GM10266 (cell line): Measurements from ENCODE around the gene CHMP1B.

ENCODE experiments used
- DNase-seq: peaks from one replicate; pipeline ENCODE4 v3.0.0; 2012; ENCODE audit errors: extremely low spot score
- CTCF ChIP-seq: IDR thresholded peaks from 2 replicates; pipeline ENCODE4 v1.5.1; 2012; ENCODE audit warnings: mild to moderate bottlenecking, low read depth; ENCODE audit not compliant: control insufficient read depth, insufficient read depth; ENCODE audit errors: missing control alignments

CHMP1B gene

GRCh38 chr18:11866764-11867163 lies 15.6 kb downstream of the CHMP1B start:
- no peak for TF ChIP-seq CTCF
- no peak for DNase-seq

DNA sequence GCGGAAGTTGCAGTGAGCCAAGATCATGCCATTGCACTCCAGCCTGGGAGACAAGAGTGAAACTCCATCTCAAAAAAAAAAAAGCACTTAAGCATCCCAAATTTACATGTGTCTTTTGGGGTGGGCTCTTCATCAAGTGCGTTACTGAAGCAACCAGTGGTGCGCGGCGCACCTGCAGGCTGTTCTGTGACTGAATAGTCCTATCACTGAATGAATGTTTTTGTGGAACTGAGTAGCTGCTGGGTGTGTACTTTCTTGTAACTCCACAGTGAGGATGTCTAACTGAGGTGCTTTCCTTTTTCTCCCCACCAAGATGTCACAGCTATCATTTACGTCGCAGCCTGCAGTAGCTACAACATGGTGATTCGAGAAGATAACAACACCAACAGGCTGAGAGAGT lies 17.0 kb downstream of the CHMP1B start:
- no peak for DNase-seq
- TF ChIP-seq CTCF = no peak

GRCh38 chr18:11871501-11871900 lies 20.3 kb downstream of the CHMP1B start:
- peak; percentile 34 for DNase-seq
- no peak for TF ChIP-seq CTCF

DNA sequence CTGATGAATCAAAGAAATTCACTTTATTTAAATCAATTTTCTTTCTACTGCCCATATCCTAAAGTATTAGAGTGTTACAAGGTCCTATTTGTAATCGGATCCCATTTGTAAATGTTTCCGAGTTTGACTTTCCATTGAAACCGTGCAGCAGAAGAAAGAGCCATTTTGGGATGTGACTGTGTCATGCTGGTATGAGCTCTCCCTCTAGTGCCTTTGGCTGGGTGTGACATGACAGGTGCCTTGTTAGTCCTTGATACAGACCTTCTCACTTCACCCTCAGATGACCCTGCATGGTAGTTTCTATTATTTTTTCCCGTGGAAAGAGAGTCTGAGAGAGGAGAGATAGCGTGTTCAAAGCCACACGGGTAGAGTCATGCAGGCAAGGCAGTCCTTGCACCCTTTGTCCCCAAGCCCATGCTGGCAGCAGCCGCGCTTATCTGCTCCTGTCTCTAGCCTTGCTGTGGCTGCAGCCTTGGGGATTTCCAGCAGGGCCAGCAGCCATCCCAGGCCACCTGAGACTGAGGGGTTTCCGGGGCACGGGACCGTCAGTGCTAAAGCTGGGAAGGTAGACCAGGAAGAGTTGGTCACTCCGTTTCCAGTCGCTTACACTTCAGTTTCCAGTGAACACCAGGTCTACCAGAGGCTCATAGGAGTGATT lies 21.4 kb downstream of the CHMP1B start:
- peak; percentile 55 for DNase-seq
- peak; percentile 47 for TF ChIP-seq CTCF

DNA sequence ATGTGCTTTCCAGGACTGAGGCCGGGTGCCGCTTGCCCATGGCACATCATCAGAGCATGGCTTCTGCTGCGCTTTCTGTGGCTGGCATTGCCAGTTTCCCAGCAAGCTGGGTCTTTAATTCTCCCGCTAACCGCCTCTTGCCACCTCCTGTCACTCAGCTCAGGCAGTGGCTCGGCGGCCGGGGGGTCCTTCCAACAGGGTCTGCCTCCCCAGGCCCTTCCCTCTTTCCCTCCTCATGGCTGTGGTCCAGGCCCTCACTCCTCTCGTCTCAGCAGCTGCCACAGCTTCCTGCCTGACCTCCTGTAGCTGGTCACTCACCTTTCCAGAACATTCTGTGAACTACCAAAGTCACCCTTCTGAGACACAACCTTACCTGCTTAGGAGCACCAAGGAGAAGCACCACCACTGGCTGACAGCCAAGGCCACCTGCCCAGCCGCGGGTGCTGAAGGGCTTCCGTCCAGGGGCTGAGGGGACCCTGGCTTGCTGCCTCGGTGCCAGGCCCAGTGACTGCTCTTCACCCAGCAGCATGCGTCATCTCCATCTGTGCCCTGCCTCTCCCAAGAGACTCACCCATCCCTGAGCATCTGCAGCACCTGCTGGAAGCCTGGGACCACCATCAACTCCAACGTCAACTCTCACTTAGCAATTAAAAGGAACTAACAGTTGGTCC lies 22.6 kb downstream of the CHMP1B start:
- DNase-seq = no peak
- TF ChIP-seq CTCF = no peak

GRCh38 chr18:11874676-11875075 lies 23.5 kb downstream of the CHMP1B start:
- no peak for TF ChIP-seq CTCF
- DNase-seq = no peak

GRCh38 chr18:11877497-11878135 lies 26.4 kb downstream of the CHMP1B start:
- TF ChIP-seq CTCF = no peak
- no peak for DNase-seq
